HG02981 (cell line): ENCODE measurements around the gene PPM1A.

Source experiments
- ATAC-seq: cut with Tn5 transposase; IDR thresholded peaks from one replicate; pipeline ENCODE4 v1.9.1; 2021; ENCODE audit warnings: mild to moderate bottlenecking, moderate library complexity; ENCODE audit not compliant: unreplicated experiment

The PPM1A gene

DNA sequence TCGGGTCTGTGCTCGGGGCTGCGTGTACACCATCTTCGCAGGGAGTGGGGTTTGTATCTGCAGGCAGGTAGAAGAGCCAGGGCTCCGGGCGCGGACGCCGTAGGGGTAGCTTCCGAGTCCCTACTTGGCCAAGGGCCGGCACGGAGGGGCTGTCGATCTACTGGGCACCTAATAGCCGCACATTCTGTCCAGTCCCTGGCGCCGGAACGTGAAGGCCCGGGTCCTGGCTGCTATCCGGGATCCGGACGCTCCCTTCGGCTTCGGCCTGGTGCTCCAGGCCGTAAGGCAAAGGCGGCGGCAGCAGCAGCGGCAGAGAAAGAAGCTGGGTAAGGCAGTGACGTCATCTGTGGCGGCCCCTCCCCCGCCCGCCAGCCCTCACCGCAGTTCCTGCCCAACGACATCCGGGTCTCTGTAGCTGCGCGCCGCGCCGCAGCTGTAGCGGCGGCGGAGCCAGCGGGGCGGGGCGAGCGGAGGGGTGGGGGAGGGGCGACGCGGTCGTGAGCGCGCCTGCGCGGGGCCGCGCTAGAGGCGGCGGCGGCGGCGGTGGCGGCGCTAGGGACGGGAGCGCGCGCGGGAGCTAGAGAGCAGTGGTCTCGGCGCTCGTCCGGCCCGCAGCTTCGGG, at the start of gene PPM1A:
Gene PPM1A (plus strand): TSS at position 525 of the 622 bp plus-strand sequence. CDS start 33,483 bp downstream, outside the sequence.
- ATAC-seq, result peak; percentile 61

DNA sequence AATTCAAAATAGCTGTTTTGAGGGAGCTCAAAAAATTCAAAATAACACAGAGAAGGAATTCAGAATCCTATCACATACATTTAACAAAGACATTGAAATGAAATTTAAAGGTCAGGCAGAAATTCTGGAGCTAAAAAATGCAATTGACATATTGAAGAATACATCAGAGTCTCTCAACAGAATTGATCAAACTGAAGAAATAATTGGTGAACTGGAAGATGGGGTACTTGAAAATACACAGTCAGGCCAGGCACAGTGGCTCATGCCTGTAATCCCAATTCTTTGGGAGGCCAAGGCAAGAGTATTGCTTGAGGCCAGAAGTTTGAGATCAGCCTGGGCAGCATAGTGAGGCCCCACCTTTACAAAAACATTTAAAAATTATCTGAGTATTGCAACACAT, 49.7 kb upstream of the PPM1A start:
- ATAC-seq, result no peak

DNA sequence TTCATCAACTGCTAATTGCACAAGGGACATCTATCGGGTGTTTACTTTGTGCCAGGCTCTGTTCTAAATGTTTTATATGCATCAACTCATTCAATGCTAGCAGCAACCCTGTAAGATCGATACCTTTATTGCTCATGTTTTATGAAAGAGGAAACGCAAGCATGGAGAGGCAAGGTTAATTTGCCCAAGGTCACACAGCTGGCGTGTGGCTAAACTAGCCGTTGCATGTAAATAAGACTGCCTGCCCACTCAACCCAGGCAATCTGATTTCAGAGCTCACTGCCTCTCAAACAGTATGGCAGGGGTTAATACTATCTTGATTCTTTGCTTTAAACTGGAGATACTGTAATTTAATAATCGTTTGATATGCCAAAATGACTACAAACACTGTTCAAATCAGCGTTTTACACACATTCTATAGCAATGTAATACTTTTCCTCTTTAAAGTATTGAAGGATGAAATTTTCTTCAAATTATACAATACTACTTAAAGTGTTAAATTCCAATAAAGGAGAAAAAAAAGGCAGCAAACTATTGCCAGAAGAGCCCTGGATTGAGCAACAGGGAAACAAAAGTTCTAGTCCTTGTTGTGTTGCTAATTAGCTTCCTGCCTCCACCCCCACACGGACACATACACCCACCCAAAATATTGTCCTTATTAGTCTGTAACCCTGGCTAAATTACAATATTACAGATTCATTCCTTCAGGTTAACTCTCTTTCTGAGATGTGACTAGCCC, 44.7 kb upstream of the PPM1A start:
- peak; percentile 77 for ATAC-seq

DNA sequence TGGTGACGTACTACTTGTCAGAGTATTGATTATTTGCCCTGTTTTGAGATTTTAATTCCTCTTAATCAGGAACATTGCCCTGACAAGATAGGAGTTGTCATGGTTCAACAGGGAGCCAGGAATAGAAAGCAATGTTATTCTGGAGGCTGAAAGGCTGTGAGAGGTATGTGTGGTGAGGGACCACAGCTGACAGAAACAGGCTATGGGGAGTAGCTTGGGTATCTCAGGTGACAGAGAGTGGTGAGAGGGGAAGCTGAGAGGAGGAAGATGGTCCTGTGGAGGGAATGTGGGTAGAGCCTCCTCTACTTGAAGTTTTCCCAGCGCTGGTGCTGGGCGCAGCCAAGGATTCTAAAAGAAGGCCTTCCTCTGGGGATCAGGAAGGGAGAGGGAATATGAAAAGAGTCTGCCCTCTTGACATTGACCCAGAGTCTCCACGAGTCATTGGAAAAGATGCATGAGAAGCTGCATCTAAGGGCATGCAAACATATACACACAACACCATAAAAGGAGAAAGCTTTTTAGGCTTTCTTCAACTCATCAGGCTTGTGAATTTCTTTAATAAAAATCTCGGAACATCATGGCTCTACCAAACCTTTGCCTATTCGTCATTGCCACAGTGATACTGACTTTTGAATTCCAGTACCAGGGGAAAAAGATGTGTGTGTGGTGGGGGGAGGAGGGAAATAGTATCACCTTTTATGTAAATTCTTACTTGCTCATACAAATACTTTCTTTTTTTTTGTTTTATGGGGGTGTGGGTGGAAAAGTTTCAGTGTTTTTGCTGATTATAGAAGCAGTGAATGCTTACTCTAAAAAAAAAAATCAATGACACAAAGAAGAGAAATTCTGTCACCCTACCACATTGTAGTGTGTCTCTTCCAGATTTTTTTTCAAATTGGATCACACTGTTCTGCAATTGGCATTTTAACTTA, 43.9 kb upstream of the PPM1A start:
- peak; percentile 51 for ATAC-seq

GRCh38 chr14:60206249-60206670, 42.8 kb upstream of the PPM1A start:
- ATAC-seq, result no peak

GRCh38 chr14:60206837-60207533, 42.0 kb upstream of the PPM1A start:
- ATAC-seq, result peak; percentile 30

DNA sequence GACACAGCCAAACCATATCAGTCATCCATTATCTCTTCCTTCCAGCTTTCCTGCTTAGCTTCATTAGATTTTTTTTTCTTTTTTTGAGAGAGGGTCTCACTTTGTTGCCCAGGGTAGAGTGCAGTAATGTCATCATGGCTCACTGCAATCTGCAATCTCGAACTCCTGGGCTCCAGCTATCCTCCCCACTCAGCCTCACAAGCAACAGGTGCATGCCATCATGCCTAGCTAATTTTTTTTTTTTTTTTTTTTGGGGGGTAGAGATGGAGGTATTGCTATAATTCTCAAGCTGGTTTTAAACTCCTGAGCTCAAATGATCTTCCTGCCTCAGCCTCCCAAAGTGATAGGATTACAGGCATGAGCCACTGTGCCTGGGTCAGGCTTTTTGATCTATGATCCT, 38.3 kb upstream of the PPM1A start:
- no peak for ATAC-seq

- ATAC-seq, result no peak
Observed at GRCh38 chr14:60211153-60211552, 37.9 kb upstream of the PPM1A start.

DNA sequence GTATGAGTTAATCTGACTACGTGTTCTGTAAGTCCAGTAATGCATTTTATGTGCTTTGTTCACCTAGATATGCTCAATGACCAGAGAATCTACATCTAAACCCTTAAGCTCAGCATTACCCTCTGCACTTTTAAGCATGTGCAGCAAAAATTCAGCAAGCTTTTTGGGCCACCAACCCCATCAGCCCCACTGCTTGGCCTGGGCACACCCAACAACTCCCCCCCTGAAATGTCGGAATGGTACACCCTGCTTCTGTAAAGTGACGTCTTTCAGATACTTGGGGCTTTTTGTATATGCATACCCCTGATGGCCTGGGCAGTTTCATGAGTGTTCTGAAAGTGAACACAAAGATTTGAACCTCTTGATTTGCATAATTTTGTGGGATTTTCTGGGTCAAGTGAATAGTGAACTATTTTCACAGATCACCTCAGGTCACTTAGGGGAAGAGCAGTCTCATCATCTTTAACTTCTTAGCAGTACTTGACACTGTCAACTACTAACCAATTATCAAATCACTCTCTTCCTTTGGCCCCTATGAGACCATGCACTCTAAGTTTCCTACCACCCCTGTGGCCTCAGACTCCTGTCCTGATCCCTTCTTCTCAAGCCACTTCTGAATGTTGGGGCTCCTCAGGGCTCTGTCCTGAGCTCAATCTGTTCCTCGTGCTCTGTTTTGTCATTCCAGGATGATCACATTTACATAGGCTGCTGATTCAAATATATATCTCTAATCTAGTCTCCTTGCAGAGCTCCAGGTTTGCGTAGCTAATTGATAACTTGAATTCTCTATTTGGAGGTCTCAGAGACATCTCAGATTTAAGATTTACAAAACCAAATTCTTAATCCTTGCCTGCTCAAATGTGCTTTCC, 36.3 kb upstream of the PPM1A start:
- ATAC-seq, result peak; percentile 91

- no peak for ATAC-seq
Observed at GRCh38 chr14:60214003-60214402, 35.0 kb upstream of the PPM1A start.

- no peak for ATAC-seq
Observed at GRCh38 chr14:60214415-60215126, 34.5 kb upstream of the PPM1A start.

DNA sequence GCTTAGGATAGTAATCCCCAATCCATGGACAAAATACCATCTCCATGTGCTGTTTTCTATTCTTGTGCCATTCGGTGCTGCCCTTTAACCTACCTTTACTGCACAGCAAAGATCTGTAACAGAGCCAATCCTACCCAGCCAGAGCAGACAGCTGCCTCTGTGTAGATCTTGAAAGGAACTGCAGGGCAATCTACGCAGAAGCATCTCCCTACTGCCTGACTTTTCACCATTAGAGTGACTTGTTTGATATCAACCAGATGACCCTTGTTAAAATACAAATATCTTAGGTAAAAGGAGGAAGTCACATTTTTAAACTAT, 33.9 kb upstream of the PPM1A start:
- no peak for ATAC-seq

- no peak for ATAC-seq
Observed at GRCh38 chr14:60215520-60216420, 33.3 kb upstream of the PPM1A start.

DNA sequence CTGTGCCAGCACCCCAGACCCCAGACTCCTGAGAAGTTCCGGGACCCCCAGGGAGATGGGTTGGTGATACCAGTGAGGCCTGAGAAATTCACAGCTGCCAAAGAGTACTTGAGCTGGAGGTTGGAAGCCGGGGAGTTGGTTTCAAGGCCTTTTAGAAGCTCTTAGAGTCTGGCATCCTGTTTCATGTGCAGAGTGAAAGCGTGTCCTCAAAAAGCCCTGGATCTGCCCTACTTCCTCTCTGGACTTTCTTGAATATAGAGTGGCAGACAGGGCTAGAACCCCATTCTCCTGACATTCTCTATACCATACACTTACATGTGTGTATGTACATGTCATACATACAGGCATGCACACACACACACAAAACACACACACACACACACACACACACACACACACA, 31.3 kb upstream of the PPM1A start:
- ATAC-seq, result no peak

- ATAC-seq, result peak; percentile 59
Observed at GRCh38 chr14:60220084-60220483, 28.9 kb upstream of the PPM1A start.

DNA sequence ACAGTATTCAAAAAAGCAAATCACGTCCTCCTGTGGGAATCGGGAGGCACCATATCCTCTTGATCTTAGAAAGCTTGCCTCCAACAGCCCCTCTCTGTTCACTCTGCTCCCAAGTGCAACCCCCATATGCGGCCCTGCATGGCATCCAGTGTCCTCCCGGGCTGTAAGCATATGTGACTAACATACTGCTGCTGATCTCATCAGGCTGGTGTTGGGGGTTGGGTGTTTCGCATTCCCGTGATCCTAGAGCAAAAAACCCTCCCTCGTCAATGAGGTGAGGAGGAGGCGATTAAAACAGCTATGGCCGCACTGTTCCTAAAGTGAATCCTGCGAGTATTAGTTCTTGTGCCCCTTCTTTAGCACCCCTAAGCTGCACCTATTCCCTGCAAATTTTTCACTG, 28.1 kb upstream of the PPM1A start:
- no peak for ATAC-seq

- ATAC-seq, result peak; percentile 29
Observed at GRCh38 chr14:60221457-60221856, 27.6 kb upstream of the PPM1A start.

- ATAC-seq, result no peak
Observed at GRCh38 chr14:60222820-60223219, 26.2 kb upstream of the PPM1A start.
